HTERT RPE-1 (cell line): ENCODE data around the gene OVOL1.
"Not testable (repeated sequence)": the region's sequence is repeated elsewhere in the genome, so short reads cannot be mapped to it uniquely, and the experiment has no call there.

ENCODE experiments used
- in situ Hi-C: fragments of 300-500 bp; cut with MboI; formaldehyde crosslinking; loops from 4 replicates; pipeline ENCODE4 v1.14.3; 2020; ENCODE audit warnings: low sequenced_read_pairs

OVOL1 gene

DNA sequence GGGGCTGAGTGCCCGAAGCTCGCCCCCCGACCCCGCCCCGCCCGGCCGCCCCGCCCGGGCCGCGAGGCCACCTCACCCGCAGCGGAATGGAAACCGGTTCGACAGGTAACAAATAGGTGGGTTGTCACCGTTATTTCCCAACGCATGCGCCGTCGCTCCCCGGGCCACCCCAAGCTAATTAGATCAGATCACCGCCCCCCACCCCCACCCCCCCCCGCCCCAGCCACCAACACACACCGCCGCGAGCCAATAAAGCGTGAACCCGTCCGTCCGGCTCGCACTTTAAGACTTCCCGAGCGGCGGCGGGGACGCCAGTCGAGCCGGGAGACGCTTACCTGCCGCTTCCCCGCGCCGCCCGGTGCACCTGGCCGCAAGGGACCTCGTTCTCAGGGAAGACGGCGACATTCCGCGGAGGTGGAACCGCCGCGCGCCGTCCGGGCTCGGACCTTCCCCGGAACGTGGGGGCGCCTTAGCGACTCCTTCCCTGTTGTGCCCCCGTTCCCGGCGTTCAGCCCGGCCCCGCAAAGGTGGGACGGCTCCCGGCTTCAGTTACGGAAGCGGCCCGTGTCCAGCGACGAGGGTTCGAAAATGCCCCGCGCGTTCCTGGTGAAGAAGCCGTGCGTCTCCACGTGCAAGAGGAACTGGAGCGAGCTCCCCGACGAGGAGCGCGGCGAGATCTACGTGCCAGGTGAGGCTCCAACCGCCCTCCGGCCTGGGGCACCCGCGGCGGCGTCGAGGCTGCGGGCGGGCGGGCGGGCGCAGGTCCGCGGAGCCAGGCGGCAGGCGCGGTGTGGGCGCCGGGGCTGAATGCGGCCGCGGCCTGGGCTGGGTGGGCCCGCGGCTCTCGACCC, at the start of gene OVOL1:
TSS of gene OVOL1 (plus strand) at position 278 of the 851 bp plus-strand sequence. CDS start at position 589, 311 bp downstream.
- in situ Hi-C loops, result no loop called here

DNA sequence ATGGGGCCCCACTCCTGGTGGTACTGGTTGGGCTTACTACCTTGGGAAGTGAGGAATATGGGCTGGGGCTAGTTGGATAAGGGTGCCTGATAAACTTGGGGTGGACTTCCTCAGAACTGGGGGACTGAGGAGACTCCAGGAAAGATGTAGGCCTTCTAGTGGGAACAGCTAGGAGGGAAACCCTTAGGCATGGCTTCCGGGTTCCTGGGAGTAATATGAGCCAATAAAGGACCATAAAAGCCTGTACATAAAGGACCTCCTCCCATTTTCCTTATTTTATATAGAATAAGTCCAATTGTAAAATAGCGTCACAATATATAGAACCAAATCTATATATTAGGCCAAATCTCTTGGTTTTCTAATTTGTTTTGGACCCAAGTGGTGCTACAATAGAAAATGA, 47.8 kb upstream of the OVOL1 start:
- in situ Hi-C loops, result no loop called here

DNA sequence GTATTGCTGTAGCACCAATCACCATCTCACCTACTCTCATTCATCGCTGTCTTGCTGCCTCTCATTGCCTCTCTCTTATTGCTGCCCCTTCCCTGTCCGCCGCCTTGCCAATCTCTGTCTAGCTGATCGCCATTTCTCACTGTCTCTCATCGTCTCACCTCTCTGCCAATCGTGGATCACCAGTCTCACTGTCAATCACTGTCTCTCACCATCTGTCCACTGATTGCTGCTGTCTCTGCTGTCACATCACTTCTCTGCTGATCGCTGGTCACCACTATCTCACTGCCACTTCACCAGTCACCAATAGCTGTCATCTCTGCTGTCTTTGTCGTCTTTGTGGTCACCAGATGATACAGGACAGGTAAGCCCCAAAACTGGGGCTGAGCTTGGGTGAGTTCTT, 45.7 kb upstream of the OVOL1 start:
- in situ Hi-C loops, result no loop called here

DNA sequence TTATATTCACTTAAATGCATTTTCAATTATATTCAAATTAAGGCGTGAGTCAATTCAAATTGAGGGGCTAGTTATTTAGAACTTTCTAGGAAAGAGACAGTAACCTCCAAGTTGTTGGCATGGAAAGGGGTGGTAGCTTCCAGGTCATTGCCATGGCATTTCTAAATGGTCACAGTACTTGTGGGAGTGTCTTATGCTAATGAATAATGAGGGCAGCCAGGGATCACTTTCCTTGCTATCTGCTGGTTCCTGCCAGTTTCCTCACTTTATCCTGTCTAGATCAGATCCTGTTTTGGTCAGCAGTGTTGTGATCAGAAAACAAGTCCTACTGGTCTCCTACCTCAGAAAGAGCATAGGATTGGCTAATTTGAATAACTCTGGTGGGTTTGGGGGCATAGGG, 44.5 kb upstream of the OVOL1 start:
- in situ Hi-C loops, result no loop called here

GRCh38 chr11:65743681-65744025, 43.2 kb upstream of the OVOL1 start:
- in situ Hi-C loops, result no loop called here

- in situ Hi-C loops, result no loop called here
Observed at GRCh38 chr11:65744026-65744698, 42.7 kb upstream of the OVOL1 start.

GRCh38 chr11:65744699-65745042, 42.2 kb upstream of the OVOL1 start:
- in situ Hi-C loops, result no loop called here

- in situ Hi-C loops, result no loop called here
Observed at GRCh38 chr11:65745049-65745448, 41.8 kb upstream of the OVOL1 start.

GRCh38 chr11:65762169-65762568, 24.7 kb upstream of the OVOL1 start:
- in situ Hi-C loops, result not testable (repeated sequence)

DNA sequence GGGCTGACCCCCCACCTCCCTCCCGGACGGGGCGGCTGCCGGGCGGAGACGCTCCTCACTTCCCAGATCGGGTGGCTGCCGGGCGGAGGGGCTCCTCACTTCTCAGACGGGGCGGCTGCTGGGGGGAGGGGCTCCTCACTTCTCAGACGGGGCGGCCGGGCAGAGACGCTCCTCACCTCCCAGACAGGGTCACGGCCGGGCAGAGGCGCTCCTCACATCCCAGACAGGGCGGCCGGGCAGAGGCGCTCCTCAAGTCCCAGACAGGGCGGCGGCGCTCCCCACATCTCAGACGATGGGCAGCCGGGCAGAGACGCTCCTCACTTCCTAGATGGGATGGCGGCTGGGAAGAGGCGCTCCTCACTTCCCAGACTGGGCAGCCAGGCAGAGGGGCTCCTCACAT, 24.0 kb upstream of the OVOL1 start:
- in situ Hi-C loops, result not testable (repeated sequence)

- in situ Hi-C loops, result no loop called here
Observed at GRCh38 chr11:65764434-65764833, 22.4 kb upstream of the OVOL1 start.

DNA sequence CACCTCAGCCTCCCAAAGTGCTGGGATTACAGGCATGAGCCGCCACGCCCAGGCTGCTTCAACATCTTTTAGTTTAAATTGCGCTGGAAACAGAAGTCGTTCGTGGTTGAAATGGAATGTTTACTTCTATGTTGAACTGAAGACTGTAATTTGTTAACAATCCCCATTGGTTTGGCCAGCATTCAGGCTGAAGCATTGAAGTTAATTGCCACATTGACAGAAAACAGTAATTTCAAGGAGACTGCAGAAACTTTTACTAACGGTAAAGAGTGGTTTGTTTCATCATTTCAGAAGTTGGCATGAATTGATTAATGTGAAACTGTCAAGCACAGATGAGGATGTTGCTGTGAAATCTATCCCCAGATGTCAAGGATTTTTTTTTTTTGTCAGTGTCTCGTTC, 20.3 kb upstream of the OVOL1 start:
- in situ Hi-C loops, result no loop called here

DNA sequence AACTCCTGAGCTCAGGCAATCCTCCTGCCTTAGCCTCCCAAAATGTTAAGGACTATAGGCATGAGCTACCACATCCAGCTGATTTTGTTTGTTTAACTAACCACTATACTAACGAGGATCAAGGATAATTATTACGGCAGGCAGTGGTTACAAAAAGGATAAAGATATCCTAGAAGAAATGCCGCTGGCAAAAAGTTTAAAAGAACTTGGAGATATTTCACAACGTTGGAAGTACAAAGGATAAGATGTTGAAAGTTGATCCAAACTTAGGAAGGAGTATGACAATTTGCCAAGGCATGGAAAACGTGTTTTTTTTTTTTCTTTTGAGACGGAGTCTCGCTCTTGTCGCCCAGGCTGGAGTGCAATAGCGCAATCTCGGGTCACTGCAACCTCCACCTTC, 19.5 kb upstream of the OVOL1 start:
- in situ Hi-C loops, result no loop called here

- in situ Hi-C loops, result not testable (repeated sequence)
Observed at GRCh38 chr11:65767806-65768205, 19.1 kb upstream of the OVOL1 start.

GRCh38 chr11:65770951-65771567, 15.8 kb upstream of the OVOL1 start:
- in situ Hi-C loops, result no loop called here

DNA sequence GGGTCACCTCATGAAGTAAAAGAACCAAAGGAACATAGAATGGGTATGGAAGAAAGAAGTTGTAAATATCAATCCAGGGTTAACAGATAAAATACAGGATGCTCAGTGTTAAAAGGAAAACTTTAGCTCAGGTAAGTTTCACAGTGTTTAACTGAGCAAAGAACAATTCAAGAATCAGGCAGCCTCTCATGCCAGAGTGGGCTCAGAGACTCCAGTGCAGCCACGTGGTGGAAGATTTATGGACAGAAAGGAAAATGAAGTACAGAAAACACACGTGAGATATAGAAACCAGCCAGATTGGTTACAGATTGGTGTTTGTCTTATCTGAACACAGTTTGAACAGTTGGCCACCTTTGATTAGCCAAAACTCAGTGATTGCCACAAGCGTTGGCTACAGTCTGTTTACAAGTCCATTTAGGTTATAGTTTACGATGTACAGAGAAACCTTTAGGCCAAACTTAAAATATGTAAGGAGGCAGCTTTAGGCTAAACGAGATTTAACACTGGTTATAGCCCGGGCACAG, 15.2 kb upstream of the OVOL1 start:
- in situ Hi-C loops, result no loop called here

GRCh38 chr11:65773784-65774411, 13.0 kb upstream of the OVOL1 start:
- in situ Hi-C loops, result no loop called here

- in situ Hi-C loops, result no loop called here
Observed at GRCh38 chr11:65774525-65775306, 12.1 kb upstream of the OVOL1 start.

- in situ Hi-C loops, result no loop called here
Observed at GRCh38 chr11:65776196-65776595, 10.7 kb upstream of the OVOL1 start.

DNA sequence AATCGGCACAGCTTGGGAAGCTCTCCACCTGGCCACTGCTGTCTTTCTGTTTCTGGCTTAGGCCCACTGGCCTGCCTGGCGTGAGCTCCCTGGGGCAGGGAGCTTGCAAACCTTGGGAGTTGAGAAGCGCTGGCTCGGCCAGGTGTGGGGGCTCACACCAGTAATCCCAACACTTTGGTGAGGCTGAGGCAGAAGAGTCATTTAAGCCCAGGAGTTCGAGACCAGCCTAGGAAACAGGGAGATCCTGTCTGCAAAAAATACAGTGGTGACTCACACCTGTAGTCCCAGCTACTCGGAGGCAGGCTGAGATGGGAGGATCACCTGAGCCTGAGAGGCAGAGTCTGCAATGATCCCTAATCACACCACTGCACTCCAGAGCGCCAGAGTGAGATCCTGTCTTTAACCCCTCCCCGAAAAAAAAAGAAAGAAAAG, 10.1 kb upstream of the OVOL1 start:
- in situ Hi-C loops, result no loop called here

DNA sequence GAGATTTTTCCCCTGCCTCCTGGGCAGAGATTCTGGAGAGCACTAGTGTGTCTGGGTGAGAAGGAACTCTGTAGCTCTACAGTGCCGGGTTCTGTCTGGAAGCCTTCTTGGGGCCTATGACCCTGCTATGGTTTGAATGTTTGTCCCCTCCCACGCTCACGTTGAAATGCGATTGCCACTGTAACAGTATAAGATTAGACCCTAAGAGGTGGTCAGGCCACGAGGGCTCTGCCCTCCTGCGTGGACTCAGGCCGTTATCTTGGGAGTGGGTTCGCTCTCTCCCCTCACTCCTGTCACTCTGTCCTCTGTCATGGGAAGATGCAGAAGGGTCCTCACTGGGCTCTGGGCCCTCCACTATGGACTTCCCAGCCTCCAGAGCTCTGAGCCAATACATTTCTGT, 9.6 kb upstream of the OVOL1 start:
- in situ Hi-C loops, result no loop called here
